Smooth muscle cell (in vitro differentiated cells): ENCODE measurements around the gene TRIM44. TPM values are rescaled to one million over a fixed set of nuclear protein-coding genes. Genes with fewer than 3 reads are reported as not detected.

Experiments
- DNase-seq: peaks from one replicate; lab custom pipeline; 2025; ENCODE audit not compliant: unreplicated experiment; lab: John Stamatoyannopoulos, UW
- H2AFZ ChIP-seq: fragments of 200-600 bp; sonication (generic); 2 replicates; pipeline ENCODE4 v1.6.0; 2016; ENCODE audit warnings: antibody characterized with exemption, low read depth, mild to moderate bottlenecking
- H3F3A ChIP-seq: fragments of 200-600 bp; sonication (generic); 2 replicates; pipeline ENCODE4 v1.6.0; 2017; ENCODE audit warnings: antibody characterized with exemption, low read depth
- H3K27ac ChIP-seq: fragments of 200-600 bp; sonication (generic); 2 replicates; pipeline ENCODE4 v1.5.1; 2016; ENCODE audit warnings: low read depth, mild to moderate bottlenecking
- H3K27me3 ChIP-seq: fragments of 200-600 bp; sonication (generic); 2 replicates; pipeline ENCODE4 v1.6.1; 2016; ENCODE audit warnings: low read depth, mild to moderate bottlenecking
- H3K36me3 ChIP-seq: fragments of 200-600 bp; sonication (generic); 2 replicates; pipeline ENCODE4 v1.5.1; 2016; ENCODE audit warnings: low read depth
- H3K4me1 ChIP-seq: fragments of 200-600 bp; sonication (generic); 2 replicates; pipeline ENCODE4 v1.5.1; 2016; ENCODE audit warnings: low read depth
- H3K4me2 ChIP-seq: fragments of 200-600 bp; sonication (generic); 2 replicates; pipeline ENCODE4 v1.6.0; 2016; ENCODE audit warnings: mild to moderate bottlenecking
- H3K4me3 ChIP-seq: fragments of 200-600 bp; sonication (generic); 2 replicates; pipeline ENCODE4 v1.5.1; 2016; ENCODE audit warnings: mild to moderate bottlenecking
- H3K79me2 ChIP-seq: fragments of 200-600 bp; sonication (generic); 2 replicates; pipeline ENCODE4 v1.6.0; 2016; ENCODE audit warnings: low read depth, mild to moderate bottlenecking
- H3K9ac ChIP-seq: fragments of 200-600 bp; sonication (generic); 2 replicates; pipeline ENCODE4 v1.6.0; 2016; ENCODE audit warnings: low read depth
- H3K9me3 ChIP-seq: fragments of 200-600 bp; sonication (generic); replicated peaks from 2 replicates; pipeline ENCODE4 v1.5.1; 2016; ENCODE audit warnings: low read depth
- H4K20me1 ChIP-seq: fragments of 200-600 bp; sonication (generic); 2 replicates; pipeline ENCODE4 v1.6.0; 2016; ENCODE audit warnings: low read depth
- CTCF ChIP-seq: fragments of 200-600 bp; sonication (generic); IDR thresholded peaks from 2 replicates; pipeline ENCODE4 v1.5.1; 2017; ENCODE audit warnings: borderline replicate concordance, mild to moderate bottlenecking, antibody characterized with exemption; ENCODE audit not compliant: insufficient read depth, poor library complexity, severe bottlenecking
- WGBS: methylation state at CpG from one replicate; pipeline ENCODE4 v1.1.7; 2016; ENCODE audit warnings: low lambda C conversion rate; 5-methylcytosine and 5-hydroxymethylcytosine counted together
- polyA plus RNA-seq: library from polyadenylated mRNA; unstranded; fragments of >200 nt; fragmentation: Nextera tagmentation; extraction: Ambion mirVana; gene quantifications from 2 replicates; pipeline ENCODE4 v1.2.1, GENCODE V29; 2016
- total RNA-seq: library from RNA; depleted of rRNA; stranded (reverse); fragments of >200 nt; gene quantifications from 2 replicates; pipeline ENCODE4 v1.2.3, GENCODE V29; 2014

Gene TRIM44
- total and polyA plus RNA-seq, 2 experiments from 2014 or later, result 20.9 to 32.9 TPM

- WGBS, result 98% methylated on average over 2 of the region's 2 CpGs
- Histone ChIP-seq H4K20me1 (peaks cover 54% of the 10 kb centered on the region), H3K4me1 (peaks cover 5% of the 10 kb centered on the region)
Observed at GRCh38 chr11:35725885-35726284, 63.3 kb downstream of the TRIM44 start.

DNA sequence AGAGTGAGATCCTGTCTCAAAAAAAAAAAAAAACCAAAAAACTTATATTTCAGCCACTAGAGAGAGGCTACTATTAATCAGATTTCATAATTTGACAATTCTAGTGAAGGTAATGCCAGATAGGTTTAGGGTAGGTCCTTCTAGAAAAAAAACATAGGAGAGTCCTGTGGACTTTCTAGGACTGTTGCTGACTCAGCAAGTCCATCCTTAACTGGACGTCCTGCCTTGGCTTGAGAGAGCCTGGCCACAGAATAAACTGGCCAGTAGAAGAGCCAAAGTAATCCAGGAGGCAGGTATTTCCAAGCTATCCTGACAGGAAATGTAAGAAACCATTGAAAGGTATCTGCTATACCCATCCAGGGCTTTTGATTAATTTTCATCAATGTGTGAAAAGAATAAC lies 64.6 kb downstream of the TRIM44 start:
- peaks cover 29% of the 10 kb centered on the region for H3K36me3 ChIP-seq
- TF ChIP-seq CTCF, result no peak
- H3F3A ChIP-seq, result no peaks in the 10 kb centered on the region
- no peak overlapping the region for H3K27ac ChIP-seq
- 88% methylated on average over 1 of the region's 1 CpG for WGBS
- H3K4me1 ChIP-seq, result no peaks in the 10 kb centered on the region
- no peak overlapping the region for H3K4me3 ChIP-seq
- H3K9me3 ChIP-seq, result no peaks in the 10 kb centered on the region
- no peak overlapping the region for H3K9ac ChIP-seq
- DNase-seq, result no peak
- peaks cover 44% of the 10 kb centered on the region for H4K20me1 ChIP-seq
- H3K79me2 ChIP-seq, result peaks cover 23% of the 10 kb centered on the region
- H2AFZ ChIP-seq, result no peak overlapping the region
- no peak overlapping the region for H3K4me2 ChIP-seq
- H3K27me3 ChIP-seq, result no peaks in the 10 kb centered on the region

More at GRCh38 chr11:35725885-35726284, 63.3 kb downstream of the TRIM44 start:
- Histone ChIP-seq H2AFZ (no peak overlapping the region), H3K27ac (no peak overlapping the region), H3K79me2 (peaks cover 23% of the 10 kb centered on the region), H3K9ac (no peak overlapping the region), H3K4me2 (no peak overlapping the region), H3K9me3 (no peaks in the 10 kb centered on the region), H3K27me3 (no peaks in the 10 kb centered on the region), H3K36me3 (peaks cover 24% of the 10 kb centered on the region), H3F3A (peaks cover 5% of the 10 kb centered on the region), H3K4me3 (no peak overlapping the region)
- DNase-seq, result no peak
- no peak for TF ChIP-seq CTCF

DNA sequence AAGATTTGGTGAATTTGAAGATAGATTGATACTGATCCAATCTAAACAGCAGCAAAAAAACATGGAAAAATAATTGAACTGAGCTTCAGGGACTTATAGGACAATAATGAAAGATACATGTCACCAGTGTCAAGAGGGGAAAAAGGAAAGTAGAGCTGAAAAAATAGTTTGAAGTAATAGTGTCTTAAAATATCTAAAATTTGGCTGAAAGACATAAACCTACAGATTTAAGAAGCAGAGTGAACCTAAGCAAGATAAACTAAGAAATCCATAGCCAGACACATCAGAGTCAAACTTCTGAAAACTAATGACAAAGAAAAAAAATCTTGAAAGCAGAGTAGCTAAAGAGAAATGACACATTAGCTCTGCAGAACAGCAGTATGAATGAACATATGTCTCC lies 67.7 kb downstream of the TRIM44 start:
- no peak overlapping the region for H3K27ac ChIP-seq
- no peaks in the 10 kb centered on the region for H3K9me3 ChIP-seq
- peaks cover 24% of the 10 kb centered on the region for H4K20me1 ChIP-seq
- peaks cover 31% of the 10 kb centered on the region for H3K36me3 ChIP-seq
- no peak overlapping the region for H2AFZ ChIP-seq
- no peak overlapping the region for H3K9ac ChIP-seq
- peaks cover 15% of the 10 kb centered on the region for H3K79me2 ChIP-seq
- TF ChIP-seq CTCF, result no peak
- no peaks in the 10 kb centered on the region for H3K27me3 ChIP-seq
- H3K4me2 ChIP-seq, result no peak overlapping the region
- no peak for DNase-seq
- no peaks in the 10 kb centered on the region for H3F3A ChIP-seq
- no peaks in the 10 kb centered on the region for H3K4me1 ChIP-seq
- H3K4me3 ChIP-seq, result no peak overlapping the region

DNA sequence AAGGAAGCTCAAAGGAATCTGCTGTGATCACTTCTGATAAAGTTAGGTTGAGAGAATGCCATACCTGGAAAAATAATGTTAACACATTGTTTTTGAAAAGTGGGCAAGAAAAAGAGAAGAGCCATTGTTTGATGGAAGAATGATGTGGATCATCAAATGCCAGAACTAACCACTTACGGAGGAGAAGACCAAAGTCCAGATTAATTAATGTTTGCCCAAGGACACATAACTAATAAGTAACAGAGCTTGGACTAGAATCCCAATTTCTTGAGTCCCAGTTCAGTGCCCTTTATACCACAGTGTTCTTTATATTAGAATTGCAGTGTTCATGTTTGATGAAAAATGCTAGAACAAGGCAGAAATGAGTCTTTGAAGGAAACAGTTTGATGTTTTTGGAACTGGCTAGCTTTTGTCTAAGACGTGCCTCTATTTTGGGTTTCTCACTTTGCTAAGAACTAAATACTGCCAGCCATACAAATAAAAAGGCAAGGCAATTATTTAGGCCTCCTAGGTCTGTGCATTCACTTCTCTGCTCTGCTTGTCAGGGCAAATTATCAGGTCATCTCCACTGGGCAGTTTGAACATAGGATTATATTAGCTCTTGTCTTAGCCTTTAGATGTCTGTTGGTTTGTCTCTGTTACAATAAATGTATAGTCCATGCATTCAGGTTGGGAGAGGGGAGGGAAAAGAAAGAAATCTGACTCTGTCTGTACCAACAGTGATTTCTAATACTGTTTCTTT lies 72.3 kb downstream of the TRIM44 start:
- H3K36me3 ChIP-seq, result peaks cover 8% of the 10 kb centered on the region
- peaks cover 15% of the 10 kb centered on the region for H4K20me1 ChIP-seq
- 65% methylated on average over 2 of the region's 2 CpGs for WGBS
- no peaks in the 10 kb centered on the region for H3K27me3 ChIP-seq
- H3K79me2 ChIP-seq, result peaks cover 8% of the 10 kb centered on the region
- H3K9me3 ChIP-seq, result no peaks in the 10 kb centered on the region
- DNase-seq, result no peak
- H3K4me2 ChIP-seq, result no peak overlapping the region
- TF ChIP-seq CTCF, result no peak
- H3K4me3 ChIP-seq, result no peak overlapping the region
- no peak overlapping the region for H2AFZ ChIP-seq
- H3K4me1 ChIP-seq, result no peaks in the 10 kb centered on the region
- H3F3A ChIP-seq, result no peaks in the 10 kb centered on the region
- H3K27ac ChIP-seq, result no peak overlapping the region
- H3K9ac ChIP-seq, result no peak overlapping the region
